Left ventricle myocardium superior (tissue), 1 donor: ENCODE measurements around the gene HLCS. TPM values are rescaled to one million over a fixed set of nuclear protein-coding genes. Genes with fewer than 3 reads are reported as not detected.

Experiments used
- ATAC-seq: fragments of 200-7000 bp; cut with Tn5 transposase; one replicate; pipeline ENCODE4 v1.9.1; 2020; ENCODE audit warnings: mild to moderate bottlenecking, moderate library complexity
- DNase-seq: peaks from one replicate; pipeline ENCODE4 v3.0.0-alpha.2; 2020
- intact Hi-C: fragments of 100-400 bp; cut with micrococcal nuclease; formaldehyde crosslinking; loops from one replicate; pipeline ENCODE4 v1.11.0; 2022
- total RNA-seq: library from RNA; stranded (reverse); fragmentation: NEBNext Ultra II Directional; extraction: Animal tissue kit (Norgen Biotek cat#: 25700); gene quantifications from one replicate; pipeline ENCODE4 v1.2.1, GENCODE V29; 2021
- donor health status: DM: no; HTN: yes; CAD: no; lungs with severe emphysema.

The HLCS gene
- total RNA-seq, 1 donor from 2014 or later: 6.2 TPM

DNA sequence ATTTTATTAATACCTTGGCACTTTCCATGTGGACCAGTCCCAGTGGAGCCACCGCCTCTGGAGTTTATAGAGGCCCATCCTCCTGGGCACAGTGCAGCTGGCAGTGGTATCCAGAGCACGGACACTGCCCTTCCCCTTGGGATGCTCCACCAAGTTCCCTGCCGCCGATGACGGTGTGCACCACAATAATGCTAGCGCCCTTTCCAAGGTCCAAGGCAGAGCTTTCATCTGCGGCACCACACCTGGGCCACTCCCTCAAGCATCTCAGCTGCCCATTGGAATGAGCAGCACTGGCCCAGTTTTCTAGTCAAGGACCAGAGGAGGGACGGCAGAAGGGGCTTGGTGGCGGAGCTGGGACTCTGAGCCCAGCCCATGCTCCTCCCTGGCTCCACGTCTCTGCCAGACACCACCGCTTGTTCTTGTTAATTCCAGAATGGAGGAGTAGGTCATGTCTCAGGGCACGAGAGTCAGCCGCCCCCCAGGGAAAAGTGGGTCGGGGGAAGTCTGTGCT lies 243.0 kb downstream of the HLCS start:
- DNase-seq: no peak
- intact Hi-C loops: no loop called here
- no peak for ATAC-seq

DNA sequence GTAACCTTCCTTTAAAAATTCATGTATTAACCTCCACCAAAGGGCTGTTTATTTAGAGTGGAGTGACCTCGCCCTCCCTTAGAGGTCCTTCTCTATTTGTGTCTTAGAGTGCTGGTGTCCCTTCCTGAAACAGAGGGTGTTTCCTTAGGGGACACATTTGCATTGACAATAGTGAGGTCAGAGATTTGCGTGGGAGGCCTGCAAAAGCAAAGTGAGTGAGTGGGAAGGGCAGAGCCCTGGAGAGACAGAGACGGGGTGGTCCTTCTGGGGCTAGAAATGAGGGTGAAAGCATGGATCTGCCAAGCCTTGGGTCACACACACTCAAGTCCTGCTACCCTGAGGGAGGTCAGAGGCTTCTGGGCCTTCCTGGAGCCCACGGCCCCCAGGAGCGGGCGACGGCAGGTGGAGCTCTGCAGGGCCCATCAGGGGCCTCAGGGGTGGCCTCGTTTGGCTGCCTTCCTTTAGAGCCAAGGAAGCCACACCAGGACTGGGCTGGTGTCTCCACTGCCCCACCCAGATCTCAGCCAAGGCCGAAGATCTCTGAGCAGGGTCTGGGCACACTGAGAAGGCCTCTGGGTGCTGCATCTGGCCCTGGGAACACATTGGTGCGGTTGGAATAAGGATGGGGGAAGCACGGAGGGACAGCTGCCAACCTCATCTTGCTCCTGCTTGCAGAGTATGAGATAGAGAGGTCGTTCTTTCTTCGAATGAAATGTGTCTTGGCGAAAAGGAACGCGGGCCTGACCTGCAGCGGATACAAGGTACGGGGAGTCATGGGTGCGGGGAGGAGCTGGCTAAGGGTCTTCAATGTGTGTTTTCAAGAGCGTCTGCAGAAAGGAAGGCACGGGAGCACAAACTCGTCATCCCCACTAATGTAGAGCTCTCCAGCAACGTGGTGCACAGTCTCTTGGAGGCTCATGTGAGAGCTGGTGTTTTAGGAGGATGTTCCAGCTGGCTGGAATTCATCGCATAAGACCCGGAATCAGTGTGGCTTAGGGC lies 243.8 kb downstream of the HLCS start:
- DNase-seq: no peak
- intact Hi-C loops: no loop called here
- no peak for ATAC-seq

DNA sequence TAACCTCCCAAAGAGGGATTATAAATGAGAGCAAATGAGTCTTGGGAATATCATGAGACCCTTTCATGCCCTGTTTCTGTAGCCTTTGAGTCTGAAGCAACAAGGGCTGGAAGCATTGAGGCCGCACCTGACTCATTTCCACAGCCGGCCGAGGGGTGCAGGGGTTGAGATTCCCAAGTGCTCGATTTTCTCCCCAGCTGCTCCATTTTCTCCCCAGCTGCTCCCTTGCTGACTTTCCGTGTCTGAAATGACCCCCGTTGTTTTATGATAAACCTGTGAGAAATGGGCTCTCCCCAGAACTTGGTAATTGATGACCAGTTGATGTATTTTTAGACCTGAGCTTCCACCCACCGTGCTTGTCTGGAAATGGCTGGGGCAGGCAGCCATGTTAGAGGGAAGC lies 244.7 kb downstream of the HLCS start:
- DNase-seq (no peak), ATAC-seq (no peak)
- intact Hi-C loops: no loop called here

DNA sequence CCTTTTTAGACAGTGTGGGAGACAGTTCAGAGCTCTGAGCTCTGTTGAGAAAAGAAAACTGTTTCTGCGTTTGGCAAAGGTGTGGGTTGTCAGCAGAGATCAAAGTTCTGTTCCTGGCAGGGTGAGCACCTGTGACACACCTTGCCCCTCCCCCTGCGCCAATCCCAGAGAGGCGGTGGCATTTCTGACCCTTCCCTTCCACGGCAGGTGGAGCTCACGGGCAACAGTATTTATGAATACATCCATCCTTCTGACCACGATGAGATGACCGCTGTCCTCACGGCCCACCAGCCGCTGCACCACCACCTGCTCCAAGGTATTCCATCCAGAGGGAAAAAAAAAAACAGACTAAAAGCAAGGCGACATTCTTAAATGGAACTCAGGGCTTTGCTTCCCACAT lies 246.9 kb downstream of the HLCS start:
- no peak for ATAC-seq
- no peak for DNase-seq
- intact Hi-C loops: no loop called here

DNA sequence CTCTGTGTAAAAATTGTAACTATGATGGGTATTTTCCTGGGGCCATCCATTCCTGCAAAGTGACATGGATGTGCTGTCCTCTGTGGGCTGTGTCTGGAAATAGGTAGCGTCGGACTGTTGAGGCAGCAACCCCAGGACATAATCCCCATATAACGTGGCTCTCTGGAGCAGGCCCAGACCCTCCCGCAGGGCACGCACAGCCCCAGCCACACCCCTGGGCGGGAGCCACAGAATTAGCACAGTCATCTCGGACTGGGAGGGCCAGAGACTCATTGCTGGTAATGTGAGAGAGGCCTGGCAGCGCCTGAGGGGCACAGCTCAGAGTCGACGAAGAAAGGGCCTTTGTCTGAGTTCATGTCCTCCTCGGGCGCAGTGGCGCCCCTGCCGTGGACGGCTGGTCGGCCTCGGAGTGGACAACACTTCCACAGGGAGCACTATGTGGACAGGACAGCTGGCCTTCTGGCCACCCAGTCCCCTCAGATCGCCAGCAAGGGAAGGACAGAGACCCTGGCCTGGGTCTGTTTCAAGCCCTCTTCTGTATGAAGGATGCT lies 247.4 kb downstream of the HLCS start:
- intact Hi-C loops: no loop called here
- DNase-seq (no peak), ATAC-seq (no peak)

DNA sequence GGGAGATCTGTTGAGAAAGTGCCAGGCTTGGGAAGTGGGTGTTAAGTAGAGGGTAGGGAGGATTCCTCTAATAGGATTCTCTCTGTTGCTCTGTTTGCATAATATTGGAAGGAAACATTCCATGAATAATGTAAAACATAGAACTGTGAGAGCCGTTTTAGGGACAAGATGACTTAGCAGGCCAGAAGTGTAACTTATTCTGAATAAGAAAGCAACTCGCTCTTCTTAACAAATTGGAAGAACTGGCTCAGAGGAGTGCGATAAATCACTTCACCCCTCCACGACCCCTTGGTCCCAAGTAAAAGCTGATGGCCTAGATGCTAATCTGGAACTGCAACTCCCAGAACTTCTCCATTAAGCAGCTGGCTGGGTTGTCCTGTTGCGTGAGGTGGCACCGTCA lies 248.5 kb downstream of the HLCS start:
- ATAC-seq (no peak), DNase-seq (no peak)
- intact Hi-C loops: no loop called here

DNA sequence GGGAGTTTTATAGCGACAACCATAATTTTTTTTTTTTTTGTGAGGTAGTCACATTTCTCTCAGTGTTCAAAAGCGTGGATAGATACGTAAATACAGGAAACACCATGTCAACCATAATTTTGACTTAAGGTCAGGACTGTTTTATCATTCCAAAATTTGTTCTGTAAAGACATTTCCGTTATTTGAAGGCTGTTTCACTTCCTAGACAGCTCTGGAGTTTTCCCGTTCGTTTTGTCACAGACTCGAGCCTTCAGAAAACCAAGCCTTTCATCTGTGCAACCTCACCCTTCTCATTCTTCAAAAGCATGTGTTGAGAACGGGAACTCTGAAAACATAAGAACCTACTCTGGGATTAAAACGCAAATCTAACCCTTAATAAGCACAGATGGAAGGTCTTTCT lies 249.6 kb downstream of the HLCS start:
- DNase-seq: no peak
- intact Hi-C loops: no loop called here
- ATAC-seq: no peak

DNA sequence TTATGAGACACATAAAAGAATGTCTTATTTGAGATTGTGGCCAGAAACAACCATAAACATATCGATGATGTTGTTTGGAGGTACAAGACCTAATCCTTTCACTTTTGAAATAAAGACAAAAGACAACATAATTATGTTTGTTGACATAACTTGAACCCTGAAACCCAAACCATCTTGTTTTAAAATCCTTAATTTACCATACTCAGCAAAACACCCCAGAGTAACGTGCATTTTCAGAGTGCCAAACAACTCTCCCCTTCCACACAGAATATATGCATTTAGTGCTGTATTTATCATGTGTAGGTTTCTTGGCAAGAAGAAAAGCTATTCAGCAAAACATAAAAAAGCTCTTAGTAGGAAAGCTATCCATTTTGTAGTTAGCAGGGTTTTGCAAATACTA lies 250.1 kb downstream of the HLCS start:
- intact Hi-C loops: no loop called here
- ATAC-seq (no peak), DNase-seq (no peak)

DNA sequence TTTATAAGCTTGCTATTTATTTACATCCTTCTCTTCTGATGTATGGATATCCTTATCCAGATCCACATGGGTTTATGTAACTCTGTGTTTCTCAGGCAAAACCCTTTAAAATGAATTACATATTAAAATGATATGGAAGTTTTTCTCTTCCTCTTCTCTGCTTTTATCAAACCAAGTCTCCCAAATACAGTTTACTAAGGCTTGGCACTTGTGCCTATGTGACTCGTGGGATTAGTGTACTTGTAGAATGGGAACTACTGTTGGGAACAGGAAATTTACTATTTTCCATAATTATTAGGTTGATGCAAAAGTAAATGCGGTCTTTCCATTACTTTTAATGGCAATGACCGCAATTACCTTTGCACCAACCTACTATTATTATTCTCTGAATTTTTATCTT lies 252.7 kb downstream of the HLCS start:
- intact Hi-C loops: no loop called here
- ATAC-seq (no peak), DNase-seq (no peak)

DNA sequence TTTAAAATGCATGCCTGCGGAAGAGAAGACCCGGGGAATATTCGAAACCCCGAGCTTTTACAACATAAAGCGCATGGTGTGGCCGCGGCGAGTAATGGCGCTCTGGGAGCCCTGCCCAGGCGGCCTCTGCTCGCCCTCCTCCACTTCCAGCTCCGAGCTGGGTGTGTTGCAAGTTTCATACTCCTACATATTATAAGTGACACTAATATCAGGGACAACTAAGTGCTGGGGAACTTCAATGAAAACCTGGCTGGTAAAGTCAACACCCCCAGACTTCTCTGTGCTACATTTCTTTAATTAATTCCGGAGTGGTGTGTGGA lies 255.8 kb downstream of the HLCS start:
- DNase-seq (no peak), ATAC-seq (no peak)
- intact Hi-C loops: no loop called here

DNA sequence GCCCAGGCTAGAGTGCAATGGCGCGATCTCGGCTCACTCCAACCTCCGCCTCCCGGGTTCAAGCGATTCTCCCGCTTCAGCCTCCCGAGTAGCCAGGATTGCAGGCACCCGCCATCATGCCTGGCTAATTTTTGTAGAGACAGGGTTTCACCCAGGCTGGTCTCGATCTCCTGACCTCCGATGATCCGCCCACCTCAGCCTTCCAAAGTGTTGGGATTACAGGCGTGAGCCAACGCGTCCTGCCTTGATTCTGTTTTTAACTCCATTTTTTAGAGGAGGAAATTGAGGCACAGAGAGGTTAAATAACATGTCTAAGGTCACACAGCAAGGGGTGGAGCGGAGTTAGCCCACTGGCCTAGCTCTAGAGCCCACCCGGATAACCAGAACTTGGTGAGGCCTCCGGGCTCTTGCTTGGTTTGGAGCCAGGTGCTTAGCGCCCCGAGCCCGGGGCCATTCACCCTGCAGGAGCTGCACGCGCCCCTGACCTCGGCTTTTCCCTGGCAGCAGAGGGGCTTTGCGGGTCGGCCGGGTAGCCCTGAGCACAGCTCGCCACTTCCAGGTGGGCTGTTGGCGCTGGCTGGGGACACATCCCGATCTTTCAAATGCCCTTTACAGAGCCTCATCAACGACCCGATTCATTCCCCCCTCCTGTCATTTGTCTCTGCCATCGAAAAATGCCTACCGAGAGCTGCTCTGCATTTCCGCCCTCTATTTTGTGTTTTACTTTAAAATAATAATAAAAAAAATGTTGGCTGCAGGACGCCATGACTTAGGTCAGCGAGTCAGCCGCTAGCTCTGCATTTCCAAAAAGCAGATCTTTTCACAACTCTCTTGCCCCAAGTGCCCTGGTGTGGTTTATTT lies 256.4 kb downstream of the HLCS start:
- no peak for ATAC-seq
- intact Hi-C loops: no loop called here
- DNase-seq: no peak

DNA sequence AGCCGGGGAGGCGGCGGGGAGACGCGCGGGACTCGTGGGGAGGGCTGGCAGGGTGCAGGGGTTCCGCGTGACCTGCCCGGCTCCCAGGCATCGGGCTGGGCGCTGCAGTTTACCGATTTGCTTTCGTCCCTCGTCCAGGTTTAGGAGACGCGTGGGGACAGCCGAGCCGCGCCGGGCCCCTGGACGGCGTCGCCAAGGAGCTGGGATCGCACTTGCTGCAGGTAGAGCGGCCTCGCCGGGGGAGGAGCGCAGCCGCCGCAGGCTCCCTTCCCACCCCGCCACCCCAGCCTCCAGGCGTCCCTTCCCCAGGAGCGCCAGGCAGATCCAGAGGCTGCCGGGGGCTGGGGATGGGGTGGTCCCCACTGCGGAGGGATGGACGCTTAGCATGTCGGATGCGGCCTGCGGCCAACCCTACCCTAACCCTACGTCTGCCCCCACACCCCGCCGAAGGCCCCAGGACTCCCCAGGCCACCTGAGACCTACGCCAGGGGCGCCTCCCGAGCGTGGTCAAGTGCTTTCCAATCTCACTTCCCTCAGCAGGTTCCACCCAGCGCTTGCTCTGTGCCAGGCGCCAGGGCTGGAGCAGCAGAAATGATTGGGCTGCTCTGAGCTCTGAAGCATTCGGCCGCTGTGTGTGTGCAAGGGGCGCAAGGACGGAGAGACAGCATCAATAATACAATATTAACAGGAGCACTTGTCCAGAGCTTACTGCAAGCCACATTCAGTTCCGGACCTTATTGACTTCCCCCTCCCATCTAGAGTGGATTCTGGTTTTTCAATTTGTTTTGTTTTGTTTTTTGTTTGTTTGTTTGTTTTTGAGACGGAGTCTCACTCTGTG lies 257.2 kb downstream of the HLCS start:
- intact Hi-C loops: no loop called here
- ATAC-seq: no peak
- DNase-seq: no peak

DNA sequence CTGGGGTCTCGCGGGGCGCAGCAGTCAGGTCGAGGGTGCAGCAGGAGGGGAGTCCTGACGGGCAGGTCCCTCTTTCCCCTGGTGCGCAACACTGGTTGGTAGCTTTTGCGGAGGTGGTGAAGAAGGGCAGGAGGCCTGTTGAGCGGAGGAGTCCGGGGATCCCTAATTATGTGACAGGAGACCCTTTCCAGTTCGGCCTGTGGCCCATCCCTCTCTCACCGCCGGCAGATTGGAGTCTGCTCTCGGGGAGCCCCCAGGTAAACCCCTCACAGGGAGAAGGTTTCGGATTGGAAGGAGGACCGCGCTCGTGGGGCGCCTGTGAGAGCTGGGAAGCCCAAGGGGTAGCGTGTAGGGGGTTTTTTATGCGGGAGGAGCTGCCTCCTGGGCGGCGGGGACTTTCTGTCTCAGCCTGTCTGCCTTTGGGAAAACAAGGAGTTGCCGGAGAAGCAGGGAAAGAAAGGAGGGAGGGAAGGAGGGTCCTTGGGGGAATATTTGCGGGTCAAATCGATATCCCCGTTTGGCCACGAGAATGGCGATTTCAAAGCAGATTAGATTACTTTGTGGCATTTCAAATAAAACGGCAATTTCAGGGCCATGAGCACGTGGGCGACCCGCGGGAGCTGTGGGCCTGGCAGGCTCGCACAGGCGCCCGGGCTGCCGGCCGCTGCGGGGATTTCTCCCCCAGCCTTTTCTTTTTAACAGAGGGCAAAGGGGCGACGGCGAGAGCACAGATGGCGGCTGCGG lies 258.0 kb downstream of the HLCS start:
- intact Hi-C loops: no loop called here
- DNase-seq: no peak
- ATAC-seq: no peak

DNA sequence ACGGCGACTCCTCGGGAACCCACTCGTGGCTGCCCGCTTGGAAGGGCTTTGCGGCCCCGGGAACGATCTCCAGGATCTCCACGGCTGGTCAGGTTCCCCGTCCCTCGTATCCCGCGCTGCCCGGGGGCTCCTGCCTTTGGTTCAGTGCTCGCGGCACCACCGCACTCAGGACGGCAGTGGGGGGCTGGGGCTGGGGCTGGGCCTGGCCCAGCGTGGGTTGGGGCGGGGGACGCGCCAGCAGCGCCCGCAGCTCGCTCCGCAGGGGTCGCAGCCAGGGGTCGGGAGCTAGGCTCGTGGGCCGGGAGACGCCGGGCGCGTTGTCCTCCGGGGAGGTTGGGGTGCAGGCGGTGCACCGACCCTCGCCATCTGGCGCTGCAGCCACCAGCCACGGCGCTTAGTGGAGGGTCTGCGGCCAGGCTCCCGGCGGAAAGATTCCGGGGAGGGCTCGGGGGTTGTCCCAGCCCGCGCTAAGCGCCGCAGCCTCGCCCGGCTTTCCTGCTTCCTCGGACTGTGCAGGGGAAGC lies 258.6 kb downstream of the HLCS start:
- DNase-seq (no peak), ATAC-seq (no peak)
- intact Hi-C loops: no loop called here

DNA sequence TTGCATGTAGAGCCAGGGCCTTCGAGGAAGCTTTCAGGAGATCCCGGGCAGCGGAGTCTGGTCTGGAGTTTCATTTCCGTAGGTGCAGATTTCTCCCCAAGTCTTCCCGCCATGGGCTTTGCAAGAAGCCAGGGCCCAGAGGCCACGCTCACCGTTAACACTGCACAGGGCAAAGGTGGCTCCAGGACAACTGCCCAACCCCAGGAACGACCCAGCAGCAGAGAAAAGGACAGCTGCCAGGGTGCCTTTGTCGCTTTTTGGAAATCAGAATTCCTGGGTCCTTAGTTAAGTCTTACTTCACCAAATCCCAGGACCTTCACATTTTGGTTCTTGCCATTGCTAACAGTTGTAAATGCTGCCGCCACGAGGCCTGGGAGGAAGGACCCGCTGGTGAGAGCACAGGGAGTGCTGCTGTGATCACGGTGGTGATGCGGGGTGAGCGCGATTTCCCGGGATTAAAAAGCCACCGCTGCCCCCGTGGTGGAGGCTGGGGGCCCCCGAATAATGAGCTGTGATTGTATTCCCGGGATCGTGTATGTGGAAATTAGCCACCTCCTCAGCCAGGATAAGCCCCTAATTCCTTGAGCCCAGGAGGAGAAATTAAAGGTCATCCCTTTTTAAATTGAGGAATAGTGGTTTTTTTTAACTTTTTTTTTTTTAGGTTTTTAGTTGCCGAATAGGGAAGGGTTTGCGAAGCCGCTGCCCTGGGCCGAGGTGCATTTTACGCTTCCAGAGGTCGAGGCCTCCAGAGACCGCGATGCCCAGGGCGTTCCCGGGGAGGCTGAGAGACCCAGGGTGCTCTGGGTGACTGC lies 259.3 kb downstream of the HLCS start:
- DNase-seq: no peak
- intact Hi-C loops: no loop called here
- no peak for ATAC-seq

DNA sequence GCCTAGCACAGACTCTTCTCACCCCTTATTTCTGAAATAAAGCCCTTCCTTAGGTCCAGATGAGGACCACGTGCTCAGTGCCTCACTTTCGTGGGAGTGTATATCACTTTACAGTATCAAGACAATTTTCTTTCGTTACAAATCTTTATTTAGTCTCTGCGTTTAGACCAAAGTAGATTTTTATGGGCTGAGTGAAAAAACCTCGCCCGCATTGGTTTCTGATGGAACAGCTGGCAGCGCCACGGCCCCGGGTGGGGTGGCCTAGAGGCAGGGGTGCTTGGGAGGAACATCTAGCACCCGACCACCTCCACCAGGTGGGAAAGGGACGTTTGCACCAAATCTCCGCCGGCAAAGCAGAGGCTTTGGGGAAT lies 260.0 kb downstream of the HLCS start:
- DNase-seq (no peak), ATAC-seq (no peak)
- intact Hi-C loops: no loop called here

DNA sequence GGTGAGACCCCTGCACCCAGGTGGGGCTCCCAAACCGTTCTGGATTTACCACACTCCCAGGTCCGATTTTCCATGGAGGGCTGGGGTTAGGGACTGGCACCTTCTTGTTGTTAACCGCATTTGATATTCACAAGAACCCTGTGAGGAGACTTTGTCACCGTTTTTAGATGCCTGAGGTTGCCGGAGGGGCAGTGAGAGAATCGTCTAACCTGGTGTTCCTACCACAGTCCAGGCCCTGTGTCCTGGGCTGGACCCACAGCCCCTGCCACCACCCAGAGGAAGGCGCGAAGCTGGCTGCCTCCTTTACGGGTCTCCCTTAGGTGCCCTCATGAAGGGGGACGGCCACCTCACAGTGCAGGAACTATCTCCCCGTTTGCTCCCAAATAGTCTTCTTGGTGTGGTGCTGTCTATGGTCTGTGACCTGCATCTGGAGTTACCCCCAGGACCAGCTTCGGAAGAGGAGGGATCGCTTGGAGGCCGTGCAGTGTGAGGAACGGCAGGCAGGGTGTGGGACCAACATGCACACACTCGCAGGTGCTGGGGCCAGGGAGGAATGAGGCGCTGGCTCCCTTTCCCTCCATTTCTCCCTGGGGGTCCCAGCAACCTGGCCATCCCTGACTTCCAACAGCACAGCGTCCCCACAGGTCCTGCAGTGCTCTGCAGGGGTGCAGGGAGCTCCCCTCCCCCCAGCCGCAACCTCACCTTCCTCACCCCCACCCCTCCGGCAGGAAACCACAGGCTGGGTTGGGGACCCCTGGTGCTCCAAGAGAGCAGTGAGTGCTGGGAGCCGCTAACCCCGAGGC lies 260.6 kb downstream of the HLCS start:
- DNase-seq (no peak), ATAC-seq (no peak)
- intact Hi-C loops: no loop called here
